Right renal cortex interstitium (tissue), 3 donors: ENCODE measurements around the gene NAA38. TPM values are rescaled to one million over a fixed set of nuclear protein-coding genes. Genes with fewer than 3 reads are reported as not detected.
"Not testable (repeated sequence)": the region's sequence is repeated elsewhere in the genome, so short reads cannot be mapped to it uniquely, and the experiment has no call there.

Experiments used
- DNase-seq, 3 donors: peaks; one replicate each; pipeline ENCODE4 v3.0.0-alpha.2; 2013; ENCODE audit warnings: low read depth in 3 of 3, low spot score in 2 of 3
- polyA plus RNA-seq, 3 donors: library from polyadenylated mRNA; unstranded; fragments of 120-200 nt; gene quantifications; one replicate each; pipeline ENCODE4 v1.2.1, GENCODE V29; 2013; ENCODE audit not compliant: insufficient read length in 3 of 3

NAA38 gene
- polyA plus RNA-seq, 3 donors, result 61.0 to 85.9 (median 73.0) TPM

GRCh38 chr17:7832431-7832830 lies 24.9 kb downstream of the NAA38 start:
- DNase-seq, result no peak

GRCh38 chr17:7831233-7831632 lies 26.1 kb downstream of the NAA38 start:
- no peak for DNase-seq

DNA sequence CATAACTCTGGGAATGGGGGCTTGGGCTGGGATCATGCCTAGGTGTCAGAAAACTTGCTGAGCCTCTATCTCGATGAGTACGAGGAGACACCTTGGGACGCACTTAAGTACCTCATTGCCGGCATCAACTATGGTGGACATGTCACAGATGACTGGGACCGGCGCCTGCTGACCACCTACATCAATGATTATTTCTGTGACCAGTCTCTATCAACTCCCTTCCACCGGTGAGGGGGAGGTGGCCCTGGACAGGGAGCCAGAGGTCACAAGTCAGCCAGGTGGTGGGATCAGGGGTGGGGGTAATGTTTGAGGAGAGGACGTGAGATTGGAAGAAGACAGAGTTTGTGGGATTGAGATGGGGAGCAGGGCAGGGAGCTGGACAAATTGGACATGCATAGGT lies 26.7 kb downstream of the NAA38 start:
- no peak for DNase-seq

DNA sequence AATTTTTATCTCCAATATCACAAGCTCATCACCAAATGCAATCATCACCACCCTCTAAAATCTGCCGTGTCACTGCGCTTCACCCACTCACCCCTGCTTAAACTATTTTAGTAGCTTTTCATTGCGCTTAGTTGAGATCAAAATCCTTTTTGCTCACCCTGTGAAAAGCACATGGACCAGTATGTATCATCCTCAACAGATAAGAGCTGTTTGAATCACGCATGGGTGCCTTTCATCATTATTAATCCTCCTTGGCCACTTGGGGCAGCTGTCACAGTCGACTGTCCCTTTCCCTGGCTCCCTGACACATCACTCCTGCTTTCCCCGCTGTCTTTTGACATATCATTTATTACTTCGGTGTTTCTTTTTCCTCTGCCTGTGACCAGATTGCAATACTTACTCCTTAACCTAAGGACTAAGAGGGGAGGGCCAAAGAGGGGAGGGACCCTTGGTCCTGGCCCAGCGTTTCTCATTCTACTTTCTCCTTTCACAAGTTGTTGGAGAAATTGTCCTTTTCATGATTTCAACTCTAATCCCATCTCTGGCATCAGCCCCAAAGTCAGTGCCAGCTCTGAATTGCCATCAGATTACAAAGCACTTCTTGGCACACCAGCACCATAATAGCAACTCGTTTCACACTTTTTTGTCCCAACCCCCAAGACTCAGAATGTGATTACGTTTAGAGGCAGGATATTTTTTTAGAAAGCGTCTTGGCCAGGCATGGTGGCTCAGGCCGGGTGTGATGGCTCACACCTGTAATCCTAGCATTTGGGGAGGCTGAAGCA lies 32.0 kb downstream of the NAA38 start:
- DNase-seq, result no peak

GRCh38 chr17:7824021-7824924 lies 33.1 kb downstream of the NAA38 start:
- no peak for DNase-seq

DNA sequence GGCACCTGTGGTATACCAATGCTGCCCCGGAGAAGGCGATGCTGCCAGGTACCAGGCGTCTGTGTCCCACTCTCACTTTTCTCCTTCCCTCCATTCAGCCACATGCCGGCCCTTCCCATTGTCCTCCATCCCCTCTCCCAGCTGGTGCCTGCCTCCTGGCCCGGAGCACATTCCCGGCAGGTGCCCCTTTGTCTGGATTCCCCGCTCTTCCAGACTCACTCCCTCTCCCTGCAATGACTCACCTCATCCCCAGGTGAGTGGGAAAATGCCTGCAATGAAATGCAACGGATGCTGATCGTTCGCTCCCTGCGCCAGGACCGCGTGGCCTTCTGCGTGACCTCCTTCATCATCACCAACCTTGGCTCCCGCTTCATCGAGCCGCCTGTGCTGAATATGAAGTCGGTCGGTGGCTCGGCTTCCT lies 33.8 kb downstream of the NAA38 start:
- no peak for DNase-seq

GRCh38 chr17:7822126-7822525 lies 35.2 kb downstream of the NAA38 start:
- DNase-seq, result no peak

DNA sequence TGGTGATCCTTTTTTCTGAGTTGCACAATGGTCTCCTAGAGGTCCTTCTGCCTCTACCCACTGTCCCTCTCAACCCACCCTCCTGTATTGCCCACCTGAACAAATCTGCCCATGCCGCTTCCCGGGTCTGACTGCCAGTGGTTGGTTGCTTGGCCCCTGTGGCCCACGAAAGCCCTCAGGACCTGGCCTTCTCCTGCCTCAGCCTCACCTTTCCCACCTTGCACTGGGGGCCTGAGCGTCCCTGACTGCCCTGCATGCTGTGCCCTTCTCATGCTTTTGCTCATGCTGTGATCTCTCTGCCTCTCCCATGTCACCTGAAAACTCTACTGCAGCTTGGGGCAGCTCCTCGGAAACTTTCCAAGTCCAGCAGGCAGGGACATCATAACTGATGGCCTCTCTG lies 37.1 kb downstream of the NAA38 start:
- DNase-seq, result no peak

GRCh38 chr17:7818746-7819645 lies 38.4 kb downstream of the NAA38 start:
- DNase-seq, result no peak

DNA sequence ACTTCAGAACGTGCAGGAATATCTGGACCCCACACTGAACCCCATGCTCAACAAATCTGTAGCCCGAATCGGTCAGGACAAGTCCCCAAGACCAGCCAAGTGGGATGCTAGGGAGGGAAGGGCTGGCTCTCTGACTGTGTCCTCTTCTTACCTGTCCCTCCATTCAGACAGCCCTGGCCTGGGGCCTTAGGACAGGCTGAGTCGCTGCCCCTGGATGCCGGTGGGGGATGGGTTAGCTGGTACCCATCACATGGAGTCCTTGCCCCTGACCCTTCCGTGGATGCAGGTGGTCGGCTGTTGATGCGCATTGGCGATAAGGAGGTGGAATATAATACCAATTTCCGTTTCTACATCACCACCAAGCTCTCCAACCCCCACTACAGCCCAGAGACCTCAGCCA lies 39.3 kb downstream of the NAA38 start:
- DNase-seq, result no peak

DNA sequence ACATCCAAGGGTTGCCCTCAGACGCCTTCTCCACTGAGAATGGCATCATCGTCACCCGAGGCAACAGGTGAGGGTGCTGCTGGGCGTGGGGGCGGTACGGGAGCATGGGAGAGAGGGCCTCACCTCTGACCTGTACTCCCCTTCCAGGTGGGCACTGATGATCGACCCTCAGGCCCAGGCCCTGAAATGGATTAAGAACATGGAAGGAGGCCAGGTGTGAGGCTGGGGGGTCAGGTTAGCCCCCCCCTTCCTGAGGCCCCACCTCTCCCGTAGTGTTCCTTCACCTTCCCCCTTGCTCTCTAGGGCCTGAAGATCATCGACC lies 39.8 kb downstream of the NAA38 start:
- no peak for DNase-seq

GRCh38 chr17:7816926-7817642 lies 40.3 kb downstream of the NAA38 start:
- no peak for DNase-seq

DNA sequence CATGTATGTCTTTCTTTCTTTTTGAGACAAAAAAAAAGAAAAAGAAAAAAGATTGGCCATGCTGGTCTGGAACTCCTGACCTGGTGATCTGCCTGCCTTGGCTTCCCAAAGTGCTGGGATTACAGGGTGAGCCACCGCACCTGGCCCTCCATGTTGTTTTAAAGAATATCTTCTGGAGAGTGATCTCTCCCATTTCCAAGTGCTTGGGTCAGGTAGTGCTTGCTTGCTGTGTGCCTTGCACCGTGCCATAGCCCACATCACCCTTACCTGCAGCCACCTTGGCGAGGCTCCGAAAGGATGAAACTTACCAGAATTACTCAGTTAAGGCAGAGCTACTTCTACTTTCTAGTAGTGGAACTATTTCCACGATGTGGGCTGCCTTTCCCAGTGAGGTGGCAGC lies 42.4 kb downstream of the NAA38 start:
- DNase-seq, result no peak

DNA sequence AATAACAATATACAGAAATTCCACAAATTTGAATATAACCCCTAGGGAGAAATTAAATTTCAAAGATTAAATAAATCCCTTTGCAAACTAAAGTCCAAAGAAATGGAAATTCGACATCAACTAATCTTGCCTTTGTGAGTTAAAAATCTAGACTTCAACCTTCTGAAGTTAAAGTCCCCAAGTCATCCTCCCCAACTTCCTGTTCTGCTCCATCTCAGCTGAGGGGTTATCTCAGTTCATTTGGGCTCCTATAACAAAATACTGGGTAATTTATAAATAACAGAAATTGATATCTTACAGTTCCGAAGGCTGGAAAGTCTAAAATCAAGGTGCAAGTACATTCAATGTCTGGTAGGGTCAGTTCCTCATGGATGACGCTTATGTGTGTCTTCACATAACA lies 46.1 kb downstream of the NAA38 start:
- DNase-seq, result no peak

- DNase-seq, result not testable (repeated sequence)
Measured at GRCh38 chr17:7809791-7810343, 47.5 kb downstream of the NAA38 start.

DNA sequence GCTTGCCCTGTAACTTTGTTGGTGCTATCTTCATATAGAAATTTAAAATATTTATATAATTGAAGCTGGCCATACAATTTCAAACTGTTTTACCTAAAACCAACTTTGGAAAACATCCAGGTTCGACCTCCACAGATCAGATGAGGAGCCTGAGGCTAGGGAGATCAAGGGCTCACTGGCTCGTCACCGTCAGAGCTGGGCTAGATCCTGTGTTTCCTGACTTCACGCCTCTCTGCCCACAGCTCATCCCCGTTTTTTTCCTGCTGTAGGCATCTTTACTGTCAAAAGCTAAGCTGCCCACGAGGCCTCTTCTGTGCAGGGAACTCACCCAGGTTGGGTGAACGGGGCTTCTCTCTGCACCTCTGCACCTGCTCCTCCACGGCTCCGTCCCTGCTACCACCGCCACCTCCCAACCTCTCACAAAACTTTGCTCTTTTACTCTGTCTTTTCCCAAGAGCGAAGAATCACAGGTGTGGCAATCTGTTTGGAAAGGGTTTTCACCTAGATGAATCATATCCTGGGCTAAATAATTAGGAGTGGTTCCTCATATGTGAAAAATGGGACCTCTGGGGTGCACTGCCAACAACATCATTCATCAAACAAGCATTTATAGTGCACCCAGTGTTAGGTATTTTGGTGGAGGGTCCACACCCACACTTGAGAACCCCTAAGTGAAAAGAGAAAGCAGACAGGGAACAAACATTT lies 48.1 kb downstream of the NAA38 start:
- no peak for DNase-seq

DNA sequence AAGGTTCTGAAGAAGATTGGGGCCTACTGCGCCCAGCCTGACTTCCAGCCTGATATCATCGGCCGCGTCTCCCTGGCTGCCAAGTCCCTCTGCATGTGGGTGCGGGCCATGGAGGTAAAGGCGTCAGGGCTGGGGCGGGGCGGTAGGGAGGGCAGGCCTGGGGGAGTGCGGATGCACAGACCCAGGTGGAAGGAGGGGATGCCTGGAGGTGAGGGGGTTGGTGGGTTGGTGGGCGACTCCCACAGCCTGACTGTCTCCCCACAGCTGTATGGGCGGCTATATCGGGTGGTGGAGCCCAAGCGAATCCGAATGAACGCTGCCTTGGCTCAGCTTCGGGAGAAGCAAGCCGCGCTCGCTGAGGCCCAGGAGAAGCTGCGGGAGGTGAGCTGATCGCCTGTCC lies 50.2 kb downstream of the NAA38 start:
- DNase-seq, result no peak
